GM18511 (cell line): ENCODE data around the gene GANAB.
A peak's percentile ranks its signal among the peaks of the same experiment; 100 is the strongest.
"Not testable (repeated sequence)": the region's sequence is repeated elsewhere in the genome, so short reads cannot be mapped to it uniquely, and the experiment has no call there.

Experiments
- ATAC-seq: cut with Tn5 transposase; IDR thresholded peaks from one replicate; pipeline ENCODE4 v1.9.1; 2021; ENCODE audit warnings: mild to moderate bottlenecking, moderate library complexity; ENCODE audit not compliant: unreplicated experiment

GANAB gene

GRCh38 chr11:62627713-62628112 lies 18.7 kb downstream of the GANAB start:
- no peak for ATAC-seq

- ATAC-seq, result no peak
Measured at GRCh38 chr11:62622476-62623089, 23.8 kb downstream of the GANAB start.

DNA sequence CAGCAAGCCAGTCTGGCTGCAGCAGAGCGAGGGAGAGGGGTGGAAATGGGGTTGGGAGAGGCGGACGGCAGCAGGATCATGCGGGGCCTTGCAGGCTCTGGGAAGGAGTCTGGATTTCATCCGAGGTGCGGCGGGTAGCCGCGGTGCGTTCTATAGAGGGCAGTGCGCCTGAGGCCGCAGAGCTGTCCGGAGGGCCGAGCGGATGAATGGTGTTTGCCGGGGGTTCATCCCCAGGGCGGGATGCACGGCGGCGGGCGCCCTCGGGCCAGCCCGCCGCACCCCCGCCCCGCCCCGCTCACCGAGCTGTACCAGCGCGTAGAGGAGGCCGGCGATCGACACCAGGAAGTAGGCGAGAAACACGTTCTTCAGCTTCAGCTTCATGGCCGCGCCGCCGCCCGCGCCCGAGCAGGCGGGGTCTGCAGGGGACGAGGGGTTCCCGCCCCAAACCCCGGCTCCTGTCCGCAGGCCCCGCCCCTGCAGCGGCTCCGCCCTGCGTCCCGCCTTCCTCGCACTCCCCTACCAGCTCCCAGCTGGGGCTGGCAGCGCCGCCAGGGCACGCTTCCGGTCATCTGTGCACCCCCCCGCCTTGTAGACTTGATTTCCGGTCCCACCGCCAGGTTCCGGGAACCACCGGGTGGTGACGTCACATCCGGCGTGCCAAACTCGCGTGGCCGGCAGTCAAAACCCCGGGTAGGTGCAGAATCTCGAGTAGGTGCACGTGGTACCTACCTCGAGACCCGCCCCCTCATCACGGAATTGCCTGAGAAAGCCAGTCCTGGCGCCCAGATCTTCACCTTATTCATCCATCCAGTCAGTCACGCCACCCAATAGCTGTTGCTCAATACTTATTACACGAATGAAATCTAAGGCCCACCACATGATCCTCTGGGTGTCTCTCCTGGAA lies 24.6 kb downstream of the GANAB start, which contains the start of gene B3GAT3:
B3GAT3 (minus strand) TSS at position 420 of the 904 bp plus-strand sequence; CDS start at position 381, 39 bp downstream.
- ATAC-seq, result peak; percentile 95

GRCh38 chr11:62621027-62621566 lies 25.3 kb downstream of the GANAB start:
- no peak for ATAC-seq

GRCh38 chr11:62616957-62617356 lies 29.5 kb downstream of the GANAB start:
- ATAC-seq, result not testable (repeated sequence)

GRCh38 chr11:62615521-62615920 lies 30.9 kb downstream of the GANAB start:
- ATAC-seq, result no peak

- no peak for ATAC-seq
Measured at GRCh38 chr11:62614275-62614674, 32.1 kb downstream of the GANAB start.

GRCh38 chr11:62613291-62613778 lies 33.1 kb downstream of the GANAB start:
- no peak for ATAC-seq

- ATAC-seq, result peak; percentile 81
Measured at GRCh38 chr11:62612366-62613290, 33.8 kb downstream of the GANAB start, which contains the start of the genes EML3 and ROM1. Gene EML3, minus strand, starts transcription at chr11:62612775. Its CDS starts 318 bp downstream, at chr11:62612457. Gene ROM1, plus strand, starts transcription at chr11:62613257. Its CDS starts 25 bp downstream, at chr11:62613282.

DNA sequence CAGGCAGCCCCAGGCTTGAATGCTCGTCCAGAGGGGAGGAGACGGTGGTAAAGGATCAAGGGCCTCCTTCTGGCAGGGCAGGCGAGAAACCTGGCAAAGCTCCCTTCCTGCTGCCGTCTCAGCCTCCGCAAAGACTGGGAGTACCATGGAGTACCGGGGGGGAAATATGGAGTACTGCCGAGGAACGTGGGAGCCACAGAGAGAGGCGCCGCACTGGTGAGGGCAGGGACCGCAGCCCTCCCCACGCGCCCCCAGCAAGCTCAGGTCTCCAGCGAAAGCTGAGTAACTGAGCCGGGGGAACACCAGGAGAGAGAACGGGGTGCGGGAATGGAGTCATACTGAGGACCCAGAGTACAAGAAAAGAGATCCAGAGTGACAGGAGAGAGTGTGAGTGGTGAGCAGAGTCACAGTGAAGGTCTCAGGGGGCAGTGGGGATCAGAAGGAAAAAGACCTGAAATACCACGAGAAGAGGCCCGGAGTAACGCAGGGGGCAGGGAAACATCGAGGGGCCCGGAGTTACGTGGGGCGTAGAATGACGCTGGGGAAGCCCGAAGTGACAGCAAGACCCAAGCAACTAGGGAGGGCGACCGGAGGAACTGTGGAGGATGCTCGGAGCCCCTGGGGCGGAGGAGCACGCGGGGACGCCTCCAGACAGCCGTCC lies 34.6 kb downstream of the GANAB start:
- peak; percentile 30 for ATAC-seq

- ATAC-seq, result no peak
Measured at GRCh38 chr11:62610814-62611704, 35.4 kb downstream of the GANAB start.

- ATAC-seq, result no peak
Measured at GRCh38 chr11:62610403-62610802, 36.0 kb downstream of the GANAB start.

DNA sequence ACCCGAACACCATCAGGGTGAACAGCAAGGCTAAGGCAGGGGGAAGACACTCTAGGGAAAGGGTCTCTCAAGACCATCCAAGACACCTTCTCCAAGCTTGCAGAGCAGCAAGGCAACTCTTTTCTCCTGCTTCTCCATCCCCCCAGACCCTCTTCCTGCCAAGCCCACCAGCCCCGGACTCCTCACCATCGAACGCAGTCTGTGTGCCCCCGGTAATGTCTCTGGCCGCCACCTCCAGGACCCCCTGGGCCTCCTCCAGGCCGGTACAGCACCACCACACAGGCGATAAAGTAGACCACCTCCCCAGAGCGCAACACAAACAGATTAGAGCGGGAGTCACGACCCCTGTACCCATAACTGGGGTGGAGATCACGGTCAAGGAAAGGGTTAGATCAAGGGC lies 37.6 kb downstream of the GANAB start:
- ATAC-seq, result no peak

- no peak for ATAC-seq
Measured at GRCh38 chr11:62607714-62608113, 38.7 kb downstream of the GANAB start.

DNA sequence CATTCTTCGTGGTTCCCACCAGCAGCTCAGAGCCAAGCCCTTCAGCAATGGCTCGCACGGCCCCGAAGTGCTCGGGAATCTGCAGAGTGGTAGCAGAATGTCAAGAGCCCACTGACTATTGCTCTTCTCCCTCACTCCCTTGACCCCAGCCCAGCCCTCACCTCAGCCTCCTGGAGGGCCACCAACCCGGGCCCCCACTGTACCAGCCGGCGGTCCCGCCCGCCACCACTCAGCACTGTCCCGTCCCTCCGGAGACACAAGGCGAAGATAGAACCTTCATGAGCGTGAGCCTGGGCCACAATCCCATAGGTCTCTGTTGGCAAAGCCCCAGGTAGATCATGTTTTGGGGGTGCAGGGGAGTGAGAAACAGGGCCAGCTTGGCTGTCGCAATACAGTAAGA lies 40.5 kb downstream of the GANAB start:
- ATAC-seq, result no peak

DNA sequence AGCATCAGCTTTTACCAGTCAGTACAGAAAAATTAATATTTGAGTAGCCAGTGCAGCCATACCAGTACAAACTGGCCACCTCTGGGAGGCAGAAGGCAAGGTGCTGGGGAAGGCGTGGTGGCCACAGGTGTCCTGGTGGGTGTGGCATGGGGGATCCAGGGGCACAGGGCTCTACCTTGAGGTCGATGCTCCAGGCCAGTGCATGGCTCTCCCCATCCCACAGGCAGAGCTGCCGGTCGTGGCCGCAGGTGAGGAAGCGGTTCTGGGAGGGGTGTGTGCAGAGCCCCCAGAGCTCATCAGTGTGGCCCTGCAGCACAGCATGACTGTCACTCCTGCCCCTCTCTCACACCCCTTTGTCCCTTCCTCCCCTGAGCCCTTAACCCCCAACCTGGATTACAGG lies 40.9 kb downstream of the GANAB start:
- no peak for ATAC-seq

GRCh38 chr11:62604460-62605120 lies 41.8 kb downstream of the GANAB start:
- no peak for ATAC-seq

DNA sequence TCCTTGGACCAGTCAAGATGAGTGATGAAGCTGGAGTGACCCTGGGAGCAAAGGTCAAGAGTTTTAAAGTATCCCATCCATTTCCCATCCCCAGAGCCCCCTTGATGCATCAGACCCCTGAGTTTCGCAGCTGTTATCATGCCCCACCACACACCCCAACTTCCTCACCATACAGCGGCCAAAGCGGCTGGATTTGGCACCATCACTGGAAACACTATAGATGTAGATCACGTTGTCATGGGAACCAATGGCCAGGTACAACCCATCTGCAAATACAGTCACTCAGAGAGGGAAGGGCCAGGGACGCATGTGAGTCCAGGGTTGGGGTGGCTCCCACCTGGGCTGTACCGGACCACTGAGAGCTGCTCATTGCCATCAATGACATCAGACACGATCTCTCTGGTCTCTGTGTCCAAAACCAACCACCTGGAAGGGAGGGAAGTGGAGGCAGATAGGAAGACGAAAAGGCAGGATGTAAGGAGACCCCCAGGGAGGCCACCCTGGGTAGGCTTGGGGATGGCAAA lies 42.6 kb downstream of the GANAB start:
- no peak for ATAC-seq
